K562 (cell line): ENCODE data around the gene ANAPC4. TPM values are rescaled to one million over a fixed set of nuclear protein-coding genes. Genes with fewer than 3 reads are reported as not detected.

Experiments
- ATAC-seq: fragments of 200-7000 bp; cut with Tn5 transposase; 3 replicates; pipeline ENCODE4 v1.9.1; 2020; ENCODE audit warnings: moderate library complexity
- BruUV-seq: library from RNA; stranded (reverse); fragments of 400-500 nt; replicated peaks from 2 replicates; lab custom pipeline; 2021; lab: Mats Ljungman, UMichigan
- CTCF ChIA-PET: fragments of 300-600 bp; formaldehyde crosslinking; extraction: SDS; loops from one replicate; lab custom pipeline; 2021; ENCODE audit warnings: low intra/inter-chr PET ratio; lab: Yijun Ruan, JAX
- POLR2A ChIA-PET: fragments of 300-600, 350-650 bp; sonication (Branson Sonifier 250); formaldehyde crosslinking; extraction: SDS; loops from one replicate; lab custom pipeline; 2021; ENCODE audit warnings: antibody characterized with exemption, inconsistent platforms; lab: Yijun Ruan, JAX
- DNase-seq, 4 experiments: peaks; one replicate each; pipeline versions ENCODE4 v3.0.0 to v3.0.0-alpha.2; 2011 to 2018; ENCODE audit warnings: low spot score in 3 of 4, mixed read lengths in 3 of 4; ENCODE audit errors: extremely low read depth in 1 of 4
- FAIRE-seq: peaks from 2 replicates; lab custom pipeline; 2011; peaks lifted over from hg19 to GRCh38; lab: Jason Lieb, UNC
- H2AFZ ChIP-seq: 2 replicates; pipeline ENCODE4 v1.6.0; 2011; ENCODE audit warnings: low read depth, low read length, control low read depth, inconsistent platforms
- H3K27ac ChIP-seq: fragments of 200-600 bp; 3 replicates; pipeline ENCODE4 v1.8.0; 2011; ENCODE audit warnings: low read depth, mild to moderate bottlenecking, control low read depth, inconsistent platforms, low read length, moderate library complexity, mixed read lengths; ENCODE audit errors: extremely low read depth
- H3K27me3 ChIP-seq, 2 experiments: fragments of 300-600 bp in 1 of 2; 2 replicates in 1 of 2; 3 replicates in 1 of 2; pipeline versions ENCODE4 v1.6.0 to v1.8.0; 2011; ENCODE audit warnings: inconsistent platforms in 2 of 2, low read length in 2 of 2, mild to moderate bottlenecking in 1 of 2, mixed read lengths in 1 of 2, moderate library complexity in 1 of 2; ENCODE audit not compliant: control insufficient read depth in 2 of 2, insufficient read depth in 2 of 2
- H3K36me3 ChIP-seq: fragments of 300-600 bp; 3 replicates; pipeline ENCODE4 v1.8.0; 2011; ENCODE audit warnings: mild to moderate bottlenecking, low read length, inconsistent platforms; ENCODE audit not compliant: control insufficient read depth, insufficient read depth
- H3K4me1 ChIP-seq, 2 experiments: fragments of 200-600 bp in 1 of 2; replicated peaks in 1 of 2; 2 replicates in 1 of 2; 3 replicates in 1 of 2; pipeline versions ENCODE4 v1.5.1 to v1.8.0; 2011; ENCODE audit warnings: inconsistent platforms in 2 of 2, low read length in 2 of 2, mild to moderate bottlenecking in 1 of 2, mixed read lengths in 1 of 2, moderate library complexity in 1 of 2; ENCODE audit not compliant: control insufficient read depth in 2 of 2, insufficient read depth in 2 of 2
- H3K4me2 ChIP-seq: 2 replicates; pipeline ENCODE4 v1.6.1; 2011; ENCODE audit warnings: low read length, control low read depth, inconsistent platforms, mixed read lengths; ENCODE audit not compliant: insufficient read depth
- H3K4me3 ChIP-seq: fragments of 200-600 bp; sonication (generic), shearing (Covaris generic); 2 replicates; pipeline ENCODE4 v1.5.1; 2016; ENCODE audit warnings: control low read depth, inconsistent platforms
- H3K79me2 ChIP-seq: fragments of 200-600 bp; 3 replicates; pipeline ENCODE4 v1.8.0; 2011; ENCODE audit warnings: low read length, inconsistent platforms; ENCODE audit not compliant: control insufficient read depth, insufficient read depth
- H3K9ac ChIP-seq, 2 experiments: 2 replicates each; pipeline versions ENCODE4 v1.6.0 to v1.6.1; 2011; ENCODE audit warnings: low read depth in 2 of 2, low read length in 2 of 2, control low read depth in 1 of 2, inconsistent platforms in 1 of 2, mild to moderate bottlenecking in 1 of 2, mixed read lengths in 1 of 2; ENCODE audit not compliant: insufficient read depth in 1 of 2
- H3K9me1 ChIP-seq: one replicate; pipeline ENCODE4 v1.6.0; 2011; ENCODE audit warnings: inconsistent platforms, mild to moderate bottlenecking, low read length, moderate library complexity; ENCODE audit not compliant: control insufficient read depth, insufficient read depth
- H3K9me3 ChIP-seq: replicated peaks from 2 replicates; pipeline ENCODE4 v1.5.1; 2011; ENCODE audit warnings: low read depth, low read length, inconsistent platforms; ENCODE audit not compliant: control insufficient read depth, insufficient read depth
- H4K20me1 ChIP-seq: replicated peaks from 2 replicates; pipeline ENCODE4 v1.6.1; 2011; ENCODE audit warnings: low read length, inconsistent platforms, mixed read lengths; ENCODE audit not compliant: control insufficient read depth, insufficient read depth
- BRD4 ChIP-seq: fragments of 200-600 bp; sonication (generic); IDR thresholded peaks from 2 replicates; pipeline ENCODE4 v1.6.1; 2017; ENCODE audit warnings: inconsistent platforms
- ETV5 ChIP-seq: sonication (generic); formaldehyde crosslinking; IDR thresholded peaks from 2 replicates; pipeline ENCODE4 v1.4.0; 2020; ENCODE audit warnings: low read depth, mild to moderate bottlenecking, missing genetic modification reagents
- KAT2B ChIP-seq: IDR thresholded peaks from one replicate; pipeline ENCODE4 v1.6.1; 2012; ENCODE audit warnings: low read depth, mild to moderate bottlenecking, control low read depth, inconsistent platforms, low read length, moderate library complexity
- MTA3 ChIP-seq: fragments of 450-650 bp; formaldehyde crosslinking; IDR thresholded peaks from 2 replicates; pipeline ENCODE4 v1.6.1; 2017; ENCODE audit warnings: mild to moderate bottlenecking, borderline replicate concordance
- OTX1 ChIP-seq: fragments of 450-650 bp; formaldehyde crosslinking; IDR thresholded peaks from 2 replicates; pipeline ENCODE4 v1.4.0; 2022; ENCODE audit warnings: mild to moderate bottlenecking
- ZNF445 ChIP-seq: fragments of 250-450 bp; sonication (Bioruptor Pico); IDR thresholded peaks from 2 replicates; pipeline ENCODE4 v1.4.0; 2020; ENCODE audit warnings: low read depth, mild to moderate bottlenecking, moderate library complexity
- ZNF695 ChIP-seq: fragments of 450-650 bp; formaldehyde crosslinking; IDR thresholded peaks from 2 replicates; pipeline ENCODE4 v1.4.0; 2020; ENCODE audit warnings: mild to moderate bottlenecking, moderate library complexity
- WGBS: fragments of 100-300 bp; shearing (Covaris generic); methylation state at CpG from one replicate; pipeline ENCODE4 v1.1.6; 2016; ENCODE audit warnings: low coverage, mixed read lengths; ENCODE audit not compliant: insufficient coverage; ENCODE audit errors: missing lambda C conversion rate; 5-methylcytosine and 5-hydroxymethylcytosine counted together
- in situ Hi-C: fragments of 300-500 bp; cut with MboI; formaldehyde crosslinking; loops from 4 replicates; pipeline ENCODE4 v1.15.0; 2018; ENCODE audit warnings: inconsistent platforms, mixed read lengths
- intact Hi-C: fragments of 100-400 bp; cut with micrococcal nuclease; formaldehyde crosslinking; loops from 2 replicates; pipeline ENCODE4 v1.14.2; 2022
- polyA plus RNA-seq, 8 experiments: library from polyadenylated mRNA; depleted of rRNA in 4 of 8; stranded (reverse) in 5 of 8; unstranded in 3 of 8; fragments of >200 nt; fragmentation: Nextera tagmentation in 2 of 8; fragmentation: Illumina TruSeq in 1 of 8; extraction: Ambion mirVana in 2 of 8; extraction: Trizol in 1 of 8; gene quantifications; 2 replicates each; pipeline versions ENCODE4 v1.2.1 to v1.2.3, GENCODE V29; 2011 to 2014; ENCODE audit warnings: inconsistent platforms in 1 of 8, missing spikeins in 1 of 8
- total RNA-seq, 7 experiments: library from RNA; depleted of rRNA in 6 of 7; stranded (reverse); fragments of >200 nt in 6 of 7; fragmentation: Illumina TruSeq in 2 of 7; extraction: Trizol in 2 of 7; gene quantifications; 2 replicates each; pipeline versions ENCODE4 v1.2.1 to v1.2.3, GENCODE V29; 2011 to 2021; ENCODE audit warnings: low replicate concordance in 1 of 7
- TF ChIP-seq, protein P1 (sequence below): fragments of 250-450 bp; sonication (Bioruptor Pico); IDR thresholded peaks from 2 replicates; pipeline ENCODE4 v1.4.0; 2020; ENCODE audit warnings: borderline replicate concordance
- TF ChIP-seq, protein P2 (sequence below): fragments of 450-650 bp; formaldehyde crosslinking; IDR thresholded peaks from 2 replicates; pipeline ENCODE4 v1.4.0; 2020; ENCODE audit warnings: mild to moderate bottlenecking

Gene ANAPC4
- total and polyA plus RNA-seq, 9 of the 15 experiments (the other 6 are each of a cell fraction or from before 2014, with no cell fraction given): 23.9 to 47.0 (median 31.9) TPM

DNA sequence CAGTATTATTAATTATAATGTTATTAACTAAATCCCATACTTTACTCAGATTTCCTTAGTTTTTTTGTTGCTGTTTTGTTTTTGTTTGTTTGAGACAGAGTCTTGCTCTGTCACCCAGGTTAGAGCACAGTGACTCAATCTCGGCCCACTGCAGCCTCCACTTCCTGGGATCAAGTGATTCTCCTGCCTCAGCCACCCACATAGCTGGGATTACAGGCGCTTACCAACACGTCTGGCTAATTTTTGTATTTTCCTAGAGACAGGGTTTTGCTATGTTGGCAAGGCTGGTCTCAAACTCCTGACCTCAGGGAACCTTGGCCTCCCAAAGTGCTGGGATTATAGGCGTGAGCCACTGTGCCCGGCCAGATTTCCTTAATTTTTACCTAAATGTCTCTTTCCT, 72.2 kb downstream of the ANAPC4 start (continued):
- TF ChIP-seq, protein P1, sequence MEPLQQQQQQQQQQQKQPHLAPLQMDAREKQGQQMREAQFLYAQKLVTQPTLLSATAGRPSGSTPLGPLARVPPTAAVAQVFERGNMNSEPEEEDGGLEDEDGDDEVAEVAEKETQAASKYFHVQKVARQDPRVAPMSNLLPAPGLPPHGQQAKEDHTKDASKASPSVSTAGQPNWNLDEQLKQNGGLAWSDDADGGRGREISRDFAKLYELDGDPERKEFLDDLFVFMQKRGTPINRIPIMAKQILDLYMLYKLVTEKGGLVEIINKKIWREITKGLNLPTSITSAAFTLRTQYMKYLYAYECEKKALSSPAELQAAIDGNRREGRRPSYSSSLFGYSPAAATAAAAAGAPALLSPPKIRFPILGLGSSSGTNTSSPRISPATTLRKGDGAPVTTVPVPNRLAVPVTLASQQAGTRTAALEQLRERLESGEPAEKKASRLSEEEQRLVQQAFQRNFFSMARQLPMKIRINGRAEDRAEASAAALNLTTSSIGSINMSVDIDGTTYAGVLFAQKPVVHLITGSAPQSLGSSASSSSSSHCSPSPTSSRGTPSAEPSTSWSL (CRISPR knock-in tag): no peak
- no peak for TF ChIP-seq ETV5 (CRISPR knock-in tag)
- TF ChIP-seq BRD4: no peak

DNA sequence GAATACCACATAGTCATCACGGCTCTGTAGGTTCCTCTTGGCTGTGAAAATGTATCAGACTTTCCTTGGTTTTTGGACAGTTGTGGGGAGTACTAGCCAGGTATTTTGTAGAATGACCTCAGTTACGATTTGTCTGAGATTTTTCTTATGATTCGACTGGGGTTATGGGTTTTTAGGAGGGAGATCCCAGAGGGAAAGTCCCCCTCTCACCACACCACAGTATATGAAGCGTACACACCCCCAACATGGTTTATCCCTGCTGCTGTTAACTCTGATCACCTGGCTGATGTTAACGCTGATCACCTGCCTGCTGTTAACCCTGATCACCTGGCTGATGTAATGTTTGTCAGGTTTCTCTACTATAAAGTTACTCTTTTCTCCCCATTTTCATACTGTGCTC, 72.6 kb downstream of the ANAPC4 start:
- peaks cover 16 to 27% of the 10 kb centered on the region in 2 experiments for H3K27me3 ChIP-seq
- POLR2A ChIA-PET: no interaction called here
- H3K36me3 ChIP-seq: no peaks in the 10 kb centered on the region
- in situ Hi-C loops (loop anchor here (10.0 kb wide), 1 partner anchor 335 kb away; no protein-coding TSS in a partner anchor), intact Hi-C loops (loop anchor here (10.0 kb wide), 2 partner anchors 345 to 535 kb away; no protein-coding TSS in a partner anchor)
- DNase-seq (no peak), ATAC-seq (no peak), FAIRE-seq (no peak)
- H3K9me1 ChIP-seq: no peaks in the 10 kb centered on the region
- TF ChIP-seq KAT2B (no peak), ZNF445 (CRISPR knock-in tag) (no peak), OTX1 (no peak), MTA3 (no peak), ZNF695 (CRISPR knock-in tag) (no peak)
- TF ChIP-seq, protein P2, sequence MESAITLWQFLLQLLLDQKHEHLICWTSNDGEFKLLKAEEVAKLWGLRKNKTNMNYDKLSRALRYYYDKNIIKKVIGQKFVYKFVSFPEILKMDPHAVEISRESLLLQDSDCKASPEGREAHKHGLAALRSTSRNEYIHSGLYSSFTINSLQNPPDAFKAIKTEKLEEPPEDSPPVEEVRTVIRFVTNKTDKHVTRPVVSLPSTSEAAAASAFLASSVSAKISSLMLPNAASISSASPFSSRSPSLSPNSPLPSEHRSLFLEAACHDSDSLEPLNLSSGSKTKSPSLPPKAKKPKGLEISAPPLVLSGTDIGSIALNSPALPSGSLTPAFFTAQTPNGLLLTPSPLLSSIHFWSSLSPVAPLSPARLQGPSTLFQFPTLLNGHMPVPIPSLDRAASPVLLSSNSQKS (CRISPR knock-in tag): no peak
- H4K20me1 ChIP-seq: no peaks in the 10 kb centered on the region
- no TSS peak for BruUV-seq
- 2% methylated on average over 5 of the region's 5 CpGs for WGBS
- H3K4me1 ChIP-seq: no peaks in the 10 kb centered on the region
- H2AFZ ChIP-seq: no peak overlapping the region
- H3K4me3 ChIP-seq: no peak overlapping the region
- H3K4me2 ChIP-seq: no peak overlapping the region
- H3K27ac ChIP-seq: no peak overlapping the region
- CTCF ChIA-PET: no interaction called here
- no peaks in the 10 kb centered on the region for H3K9me3 ChIP-seq
- no peak overlapping the region for H3K9ac ChIP-seq
- no peaks in the 10 kb centered on the region for H3K79me2 ChIP-seq
